A549 treated with CpdA at 1 μM for 4 hours (cell line): Measurements from ENCODE around the gene FEV. TPM values are rescaled to one million over a fixed set of nuclear protein-coding genes. Genes with fewer than 3 reads are reported as not detected.

Source experiments
- total RNA-seq: library from RNA; stranded (reverse); fragments of 200-300 nt; extraction: Qiagen RNA extraction; gene quantifications from 5 replicates; pipeline ENCODE4 v1.2.3, GENCODE V29; 2022; ENCODE audit warnings: low read depth

Gene FEV
- 0.08 TPM in 1 of 5 replicates, not detected in the others for total RNA-seq

GRCh38 chr2:218985021-218985324 is at the start of gene FEV:
Gene FEV, minus strand, starts transcription at chr2:218985184. Its CDS starts 109 bp downstream, at chr2:218985075.

DNA sequence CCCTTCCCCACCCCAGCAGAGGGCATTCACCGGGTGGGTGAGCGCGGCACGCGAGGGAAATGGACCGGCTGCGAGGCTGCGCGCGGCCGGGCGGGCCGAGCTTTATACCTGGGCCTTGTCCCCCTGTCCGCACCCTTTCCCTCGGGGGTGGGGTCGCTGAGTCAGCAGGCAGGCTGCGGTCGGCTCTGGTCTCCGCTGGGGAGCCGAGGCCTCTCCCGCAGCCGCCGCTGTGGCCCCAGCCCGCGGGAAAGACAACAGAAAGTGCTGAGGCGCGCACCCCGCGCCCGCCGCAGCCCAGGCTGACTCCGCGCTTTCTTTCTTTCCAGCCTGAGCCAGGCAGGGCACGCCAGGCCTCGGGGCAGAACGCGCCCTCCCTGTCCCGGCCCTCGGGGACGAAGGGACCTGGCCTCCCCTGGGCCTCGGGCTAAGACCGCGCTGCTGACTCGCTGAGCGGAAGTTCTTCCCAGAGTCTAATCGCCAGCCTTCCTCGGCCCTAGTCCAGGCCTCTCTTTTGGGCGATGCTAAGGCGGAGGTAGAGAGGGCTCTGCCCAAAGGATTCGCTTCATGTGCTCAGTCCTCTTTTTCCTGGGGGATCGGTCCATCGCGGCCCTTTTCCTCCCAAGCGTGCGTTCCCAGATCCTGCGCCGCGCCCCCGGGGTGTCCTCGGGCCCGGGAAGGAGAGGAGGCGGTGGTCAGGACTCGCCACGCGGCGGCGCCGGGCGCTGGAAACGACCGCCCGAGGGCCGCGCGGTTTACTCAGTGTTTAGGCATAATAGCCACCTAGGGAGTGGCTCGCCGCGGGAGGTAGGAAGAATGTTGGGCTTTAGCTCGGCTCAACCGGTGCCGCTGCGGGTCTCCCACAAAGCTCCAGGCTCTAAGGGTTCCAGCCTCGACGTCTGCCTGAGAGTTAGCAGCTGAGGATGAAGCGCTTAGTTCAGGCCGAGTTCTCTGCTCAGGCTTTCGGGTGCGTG is 8.6 kb upstream of the FEV start, which contains the start of gene CRYBA2:
Gene CRYBA2 (minus strand): TSS at position 78 of the 971 bp plus-strand sequence. CDS start 246 bp downstream, outside the sequence.

DNA sequence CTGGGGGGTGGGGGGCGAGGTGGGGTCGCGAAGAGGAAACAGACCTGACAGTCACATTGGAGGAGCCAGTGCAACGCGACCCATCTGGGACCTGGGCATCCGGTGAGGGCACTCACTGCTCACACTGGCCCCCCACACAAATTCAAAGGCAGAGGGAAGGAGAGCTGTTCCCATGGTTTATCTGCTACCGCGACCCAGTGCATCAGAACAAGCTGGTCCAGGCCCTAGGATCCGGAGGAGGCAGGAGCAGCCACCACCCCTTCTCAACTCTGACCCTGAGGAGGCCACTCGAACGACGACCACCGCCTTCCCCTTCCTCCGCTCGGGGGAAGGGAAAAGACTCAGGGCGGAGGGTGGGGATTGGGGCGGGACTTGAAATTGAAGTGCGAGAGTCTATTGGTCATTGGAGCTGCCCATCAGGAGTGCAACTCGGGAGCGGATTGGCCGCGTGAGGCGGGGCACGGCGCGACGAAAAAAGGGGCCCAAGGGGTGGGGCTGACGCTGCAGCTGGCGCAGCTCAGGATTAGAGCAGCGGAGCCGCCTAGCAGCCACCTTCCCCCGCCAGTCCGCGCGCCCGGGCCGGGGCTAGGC is 25.7 kb downstream of the FEV start, which contains the start of gene CDK5R2:
Gene CDK5R2 (plus strand): TSS at position 526 of the 591 bp plus-strand sequence. CDS start 155 bp downstream, outside the sequence.

Other genes with a start within 250 kb of the FEV start
- gene CYP27A1, start 203.0 kb downstream of the FEV start, total RNA-seq: 0.13 to 0.18 TPM (median 0.14 TPM) in 4 of 5 replicates, not detected in the other
- not detected in 5 replicates for gene PRKAG3, start 153.4 kb downstream of the FEV start, total RNA-seq
- gene WNT6, start 125.4 kb downstream of the FEV start, total RNA-seq: 0.08 to 0.13 TPM (median 0.11 TPM) in 4 of 5 replicates, not detected in the other
- 0.06 to 0.24 TPM (median 0.10 TPM) in 4 of 5 replicates, not detected in the other for gene WNT10A, start 104.3 kb downstream of the FEV start, total RNA-seq
- 0.89 to 3.2 TPM (median 2.2 TPM) in 5 replicates for gene CDK5R2, start 25.5 kb downstream of the FEV start, total RNA-seq
- 0.44 TPM in 1 of 5 replicates, not detected in the others for gene CRYBA2, start 8.2 kb upstream of the FEV start, total RNA-seq
- 0.10 to 0.34 TPM (median 0.14 TPM) in 5 replicates for gene CFAP65, start 56.3 kb upstream of the FEV start, total RNA-seq
- 0.09 to 0.21 TPM (median 0.13 TPM) in 4 of 5 replicates, not detected in the other for gene IHH, start 75.7 kb upstream of the FEV start, total RNA-seq
- 14.2 to 17.9 TPM (median 15.0 TPM) in 5 replicates for gene NHEJ1, start 175.6 kb upstream of the FEV start, total RNA-seq
- gene SLC23A3, start 184.8 kb upstream of the FEV start, total RNA-seq: 0.37 to 0.72 TPM (median 0.44 TPM) in 5 replicates
- gene CNPPD1, start 191.7 kb upstream of the FEV start, total RNA-seq: 35.6 to 47.6 TPM (median 44.4 TPM) in 5 replicates
- 63.3 to 90.6 TPM (median 87.4 TPM) in 5 replicates for gene RETREG2, start 193.1 kb upstream of the FEV start, total RNA-seq
- gene ZFAND2B, start 221.6 kb upstream of the FEV start, total RNA-seq: 17.9 to 24.2 TPM (median 22.6 TPM) in 5 replicates
- gene ABCB6, start 233.8 kb upstream of the FEV start, total RNA-seq: 22.7 to 35.5 TPM (median 32.1 TPM) in 5 replicates
- gene ATG9A, start 244.5 kb upstream of the FEV start, total RNA-seq: 42.0 to 54.7 TPM (median 49.5 TPM) in 5 replicates
- 16.9 to 25.9 TPM (median 21.0 TPM) in 5 replicates for gene ANKZF1, start 244.6 kb upstream of the FEV start, total RNA-seq